Measurements from ENCODE around the gene SRR. TPM values are rescaled to one million over a fixed set of nuclear protein-coding genes. Genes with fewer than 3 reads are reported as not detected.

SRR gene
- total and polyA plus RNA-seq, 10 of the 15 experiments (the other 5 are each of a cell fraction or from before 2014, with no cell fraction given), result 11.7 to 33.9 (median 20.2) TPM

DNA sequence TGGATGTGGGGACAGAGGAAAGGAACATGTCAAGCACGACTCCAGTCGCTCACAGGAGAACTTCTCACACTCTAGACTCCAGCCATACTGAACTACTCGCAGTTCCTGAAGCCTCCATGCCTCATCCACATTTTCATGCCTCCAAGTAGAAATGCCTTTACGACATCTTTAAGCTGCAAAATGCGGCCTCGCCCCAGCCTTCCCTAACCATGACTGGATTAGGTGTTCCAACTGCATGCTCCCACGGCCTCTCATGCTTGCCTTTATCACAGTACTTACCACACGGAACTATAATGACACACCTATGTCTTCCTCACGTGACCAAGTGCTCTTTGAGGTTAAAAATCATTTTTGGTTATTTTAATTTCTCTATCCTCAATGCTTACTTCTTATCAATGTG, 24.0 kb upstream of the SRR start:
- Histone ChIP-seq H3K79me2 (ENCODE audit: control insufficient read depth, insufficient read depth, low read length) (no peaks in the 10 kb centered on the region), H3K9me3 (replicated peaks; ENCODE audit: control insufficient read depth, insufficient read depth, low read length) (no peaks in the 10 kb centered on the region), H3K36me3 (ENCODE audit: control insufficient read depth in 2 of 2, insufficient read depth in 2 of 2, low read length in 1 of 2) (peaks cover 12 to 43% of the 10 kb centered on the region in 2 experiments), H3K4me3 (no peak overlapping the region), H3K9ac (ENCODE audit: control insufficient read depth, insufficient read depth, low read length) (no peak overlapping the region), H2AFZ (ENCODE audit: control insufficient read depth, low read depth, low read length) (no peak overlapping the region), H3K4me2 (ENCODE audit: control insufficient read depth, insufficient read depth) (no peak overlapping the region), H3K27me3 (replicated peaks in 1 of 2; ENCODE audit: control insufficient read depth in 2 of 2, insufficient read depth in 2 of 2, low read length in 1 of 2) (no peaks in the 10 kb centered on the region), H4K20me1 (ENCODE audit: control insufficient read depth, insufficient read depth) (no peaks in the 10 kb centered on the region), H3K4me1 (ENCODE audit: control insufficient read depth, insufficient read depth, low read length) (0 out of 2 replicates have a peak, but pooled peaks cover 3% of the 10 kb centered on the region), H3K27ac (ENCODE audit: control insufficient read depth, insufficient read depth) (no peak overlapping the region)
- no TSS peak for BruUV-seq (replicated peaks)
- TF ChIP-seq ZBTB4 (CRISPR knock-in tag; IDR thresholded peaks at IDR 0.05) (no peak), POLR2AphosphoS5 (IDR thresholded peaks at IDR 0.05; ENCODE audit: low read length) (0 out of 2 replicates have a peak, but pooled peaks have one; percentile 39)
- ATAC-seq (no peak), DNase-seq (ENCODE audit: low read depth, low spot score) (no peak), FAIRE-seq (no peak)
- intact Hi-C loops (cut with micrococcal nuclease; ENCODE audit: unreplicated experiment), result no loop called here
- POLR2A ChIA-PET, result interaction anchor here (1.7 kb wide), 1 partner anchor 225 kb away, joined by 4 read pairs; the partner anchor contains the start of gene HIC1
- RAD21 ChIA-PET (ENCODE audit: unreplicated experiment), result interaction anchor here (1.2 to 3.4 kb wide), 2 partner anchors 34 to 225 kb away, joined by 3 to 20 read pairs; partner anchors contain the start of gene HIC1
- in situ Hi-C loops (cut with MboI), result no loop called here
- WGBS (ENCODE audit: insufficient coverage, insufficient replicate concordance, low lambda C conversion rate, missing lambda C conversion rate), result 92% methylated on average over 9 of the region's 9 CpGs
- SMC1A ChIA-PET (ENCODE audit: uncharacterized antibody, unreplicated experiment), result interaction anchor here (0.9 to 7.2 kb wide), 6 partner anchors 11 to 109 kb away, joined by 3 to 74 read pairs (median 16); no protein-coding TSS in a partner anchor
- CTCF ChIA-PET, result interaction anchor here (0.6 to 10.0 kb wide), 5 partner anchors 28 to 223 kb away, joined by 3 to 109 read pairs (median 7); partner anchors contain the start of gene HIC1
